Lower lobe of right lung (tissue), 2 donors: ENCODE data around the gene GNAO1. TPM values are rescaled to one million over a fixed set of nuclear protein-coding genes. Genes with fewer than 3 reads are reported as not detected.

ENCODE experiments used
- ATAC-seq, 2 donors: fragments of 200-7000 bp; cut with Tn5 transposase; one replicate each; pipeline ENCODE4 v1.9.1; 2020 to 2022; ENCODE audit warnings: mild to moderate bottlenecking in 2 of 2, moderate library complexity in 2 of 2
- DNase-seq: peaks from one replicate; pipeline ENCODE4 v3.0.0-alpha.2; 2020
- H3K27ac ChIP-seq: fragments of 200-600 bp; one replicate; pipeline ENCODE4 v1.8.0; 2022
- H3K27me3 ChIP-seq: fragments of 200-600 bp; one replicate; pipeline ENCODE4 v1.8.0; 2022; ENCODE audit warnings: low read depth
- H3K36me3 ChIP-seq: fragments of 200-600 bp; one replicate; pipeline ENCODE4 v1.8.0; 2022; ENCODE audit warnings: mild to moderate bottlenecking
- H3K4me1 ChIP-seq: fragments of 200-600 bp; one replicate; pipeline ENCODE4 v1.8.0; 2022
- H3K4me3 ChIP-seq: fragments of 200-600 bp; one replicate; pipeline ENCODE4 v1.8.0; 2022; ENCODE audit warnings: mild to moderate bottlenecking
- H3K9me3 ChIP-seq: fragments of 200-600 bp; one replicate; pipeline ENCODE4 v1.8.0; 2022
- CTCF ChIP-seq: fragments of 200-600 bp; IDR thresholded peaks from one replicate; pipeline ENCODE4 v1.8.0; 2022; ENCODE audit warnings: antibody characterized with exemption, mild to moderate bottlenecking
- intact Hi-C: fragments of 100-400 bp; cut with DNase I; formaldehyde crosslinking; loops from one replicate; pipeline ENCODE4 v1.11.0; 2022
- total RNA-seq: library from RNA; stranded (reverse); fragmentation: NEBNext Ultra II Directional; extraction: Animal tissue kit (Norgen Biotek cat#: 25700); gene quantifications from one replicate; pipeline ENCODE4 v1.2.1, GENCODE V29; 2021
- donor health status: DM: no; HTN: yes; CAD: no; lungs with severe emphysema.

Gene GNAO1
- total RNA-seq, 1 donor from 2014 or later, result 1.8 TPM

GRCh38 chr16:56246051-56246817 lies 54.9 kb downstream of the GNAO1 start:
- Histone ChIP-seq H3K9me3 (no peaks in the 10 kb centered on the region), H3K27ac (no peak overlapping the region), H3K4me3 (no peak overlapping the region), H3K27me3 (no peaks in the 10 kb centered on the region), H3K36me3 (no peaks in the 10 kb centered on the region), H3K4me1 (peaks cover 10% of the 10 kb centered on the region)
- intact Hi-C loops, result no loop called here
- no peak for TF ChIP-seq CTCF
- ATAC-seq (peak; percentile 77 to 80), DNase-seq (no peak)

- DNase-seq (no peak), ATAC-seq (no peak)
- peaks cover 10% of the 10 kb centered on the region for H3K4me1 ChIP-seq
- TF ChIP-seq CTCF, result no peak
- no peak overlapping the region for H3K27ac ChIP-seq
- H3K9me3 ChIP-seq, result no peaks in the 10 kb centered on the region
- H3K36me3 ChIP-seq, result no peaks in the 10 kb centered on the region
- no peaks in the 10 kb centered on the region for H3K27me3 ChIP-seq
- no peak overlapping the region for H3K4me3 ChIP-seq
- intact Hi-C loops, result no loop called here
Measured at GRCh38 chr16:56247018-56247417, 55.7 kb downstream of the GNAO1 start.

GRCh38 chr16:56247808-56248207 lies 56.5 kb downstream of the GNAO1 start:
- DNase-seq (no peak), ATAC-seq (no peak)
- intact Hi-C loops, result no loop called here
- H3K36me3 ChIP-seq, result no peaks in the 10 kb centered on the region
- TF ChIP-seq CTCF, result no peak
- H3K4me3 ChIP-seq, result no peak overlapping the region
- peaks cover 10% of the 10 kb centered on the region for H3K4me1 ChIP-seq
- no peaks in the 10 kb centered on the region for H3K27me3 ChIP-seq
- H3K9me3 ChIP-seq, result no peaks in the 10 kb centered on the region
- H3K27ac ChIP-seq, result no peak overlapping the region

- DNase-seq, result no peak
- Histone ChIP-seq H3K4me3 (no peak overlapping the region), H3K36me3 (no peaks in the 10 kb centered on the region), H3K9me3 (no peaks in the 10 kb centered on the region), H3K27ac (no peak overlapping the region), H3K27me3 (no peaks in the 10 kb centered on the region), H3K4me1 (peaks cover 3% of the 10 kb centered on the region)
- intact Hi-C loops, result no loop called here
- TF ChIP-seq CTCF, result no peak
- ATAC-seq, result peak; percentile 26 to 80
Measured at GRCh38 chr16:56252835-56253234, 61.5 kb downstream of the GNAO1 start.

- ATAC-seq, result no peak
- Histone ChIP-seq H3K4me1 (peaks cover 4% of the 10 kb centered on the region), H3K4me3 (no peak overlapping the region), H3K27ac (no peak overlapping the region), H3K36me3 (no peaks in the 10 kb centered on the region), H3K9me3 (no peaks in the 10 kb centered on the region), H3K27me3 (no peaks in the 10 kb centered on the region)
- TF ChIP-seq CTCF, result no peak
- no peak for DNase-seq
- intact Hi-C loops, result no loop called here
Measured at GRCh38 chr16:56255904-56256303, 64.6 kb downstream of the GNAO1 start.
